ENCODE measurements around the gene THAP11.

GRCh38 chr16:67886387-67886786 is 44.3 kb downstream of the THAP11 start:
- TF ChIP-seq POLR2AphosphoS5 (IDR thresholded peaks at IDR 0.05; ENCODE audit: low read depth) = no peak
- no peak for TF ChIP-seq CTCF (IDR thresholded peaks at IDR 0.05; ENCODE audit: insufficient read depth, low read length)
- TF ChIP-seq REST (IDR thresholded peaks at IDR 0.05; ENCODE audit: insufficient replicate concordance, low read depth) = no peak

Measured in HL-60 (cell line).